ENCODE measurements around the gene ZDBF2.
A peak's percentile ranks its signal among the peaks of the same experiment; 100 is the strongest.
"Not testable (repeated sequence)": the region's sequence is repeated elsewhere in the genome, so short reads cannot be mapped to it uniquely, and the experiment has no call there.

Gene ZDBF2

GRCh38 chr2:206241736-206242135, 32.7 kb upstream of the ZDBF2 start:
- Histone ChIP-seq H3K36me3 (ENCODE audit: control insufficient read depth, insufficient read depth, low read length) (no peaks in the 10 kb centered on the region), H3K27me3 (ENCODE audit: control insufficient read depth, insufficient read depth, low read length) (no peaks in the 10 kb centered on the region), H3K27ac (ENCODE audit: low read length) (no peak overlapping the region), H3K4me1 (ENCODE audit: control insufficient read depth, insufficient read depth, low read length) (no peaks in the 10 kb centered on the region), H3K4me3 (ENCODE audit: low read length) (no peak overlapping the region), H3K9me3 (ENCODE audit: control insufficient read depth, insufficient read depth, low read length) (no peaks in the 10 kb centered on the region)
- DNase-seq (ENCODE audit: low read depth, low spot score) = no peak
- WGBS (ENCODE audit: insufficient coverage, insufficient read length) = no CpG with 5 or more reads among the region's 4 CpGs

GRCh38 chr2:206245265-206245672, 29.2 kb upstream of the ZDBF2 start:
- no CpG with 5 or more reads among the region's 2 CpGs for WGBS (ENCODE audit: insufficient coverage, insufficient read length)
- H3K9me3 ChIP-seq (ENCODE audit: control insufficient read depth, insufficient read depth, low read length) = no peaks in the 10 kb centered on the region
- H3K36me3 ChIP-seq (ENCODE audit: control insufficient read depth, insufficient read depth, low read length) = no peaks in the 10 kb centered on the region
- H3K27me3 ChIP-seq (ENCODE audit: control insufficient read depth, insufficient read depth, low read length) = peaks cover 1% of the 10 kb centered on the region; the same call in 1 of the 2 replicates
- H3K4me1 ChIP-seq (ENCODE audit: control insufficient read depth, insufficient read depth, low read length) = no peaks in the 10 kb centered on the region
- DNase-seq (ENCODE audit: low read depth, low spot score) = no peak
- H3K27ac ChIP-seq (ENCODE audit: low read length) = no peak overlapping the region
- H3K4me3 ChIP-seq (ENCODE audit: low read length) = no peak overlapping the region

GRCh38 chr2:206250041-206250897, 24.2 kb upstream of the ZDBF2 start:
- no CpG with 5 or more reads among the region's 45 CpGs for WGBS (ENCODE audit: insufficient coverage, insufficient read length)
- Histone ChIP-seq H3K4me3 (ENCODE audit: low read length) (peak overlapping the region; percentile 38; the same call in 1 of the 2 replicates), H3K4me1 (ENCODE audit: control insufficient read depth, insufficient read depth, low read length) (no peaks in the 10 kb centered on the region), H3K27ac (ENCODE audit: low read length) (no peak overlapping the region), H3K27me3 (ENCODE audit: control insufficient read depth, insufficient read depth, low read length) (peaks cover 35% of the 10 kb centered on the region), H3K9me3 (ENCODE audit: control insufficient read depth, insufficient read depth, low read length) (no peaks in the 10 kb centered on the region), H3K36me3 (ENCODE audit: control insufficient read depth, insufficient read depth, low read length) (no peaks in the 10 kb centered on the region)
- DNase-seq (ENCODE audit: low read depth, low spot score) = no peak

DNA sequence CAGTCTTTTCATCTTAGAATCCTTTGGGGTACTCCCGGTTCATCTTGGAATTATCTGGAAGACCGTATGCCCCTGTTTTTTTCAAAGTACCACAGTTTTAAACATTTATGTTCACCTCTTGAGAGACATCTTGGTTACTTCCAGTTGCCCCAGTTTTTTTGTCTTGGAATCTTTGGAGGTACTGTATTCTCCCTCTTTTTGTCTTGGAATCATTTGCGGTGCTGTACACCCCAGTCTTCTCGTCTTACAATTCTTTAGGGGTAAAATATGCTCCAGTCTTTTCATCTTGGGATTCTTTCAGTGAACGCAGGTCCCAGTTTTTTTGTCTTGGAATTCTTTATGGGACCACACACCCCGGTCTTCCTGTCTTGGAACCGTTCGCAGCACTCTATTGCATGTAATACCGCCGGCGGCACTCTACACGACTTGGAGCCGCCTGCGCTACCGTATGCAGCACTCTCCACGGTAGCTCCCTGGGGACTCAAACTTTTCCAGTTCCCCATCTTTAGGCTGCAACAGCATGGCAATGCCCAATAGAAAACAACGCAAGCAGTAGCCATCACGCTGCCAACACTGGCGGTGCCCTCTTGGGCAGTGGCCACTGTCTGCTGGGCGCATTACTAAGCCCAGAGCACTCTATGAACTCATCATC, 21.2 kb upstream of the ZDBF2 start:
- H3K4me3 ChIP-seq (ENCODE audit: low read length) = no peak overlapping the region
- DNase-seq (ENCODE audit: low read depth, low spot score) = no peak

DNA sequence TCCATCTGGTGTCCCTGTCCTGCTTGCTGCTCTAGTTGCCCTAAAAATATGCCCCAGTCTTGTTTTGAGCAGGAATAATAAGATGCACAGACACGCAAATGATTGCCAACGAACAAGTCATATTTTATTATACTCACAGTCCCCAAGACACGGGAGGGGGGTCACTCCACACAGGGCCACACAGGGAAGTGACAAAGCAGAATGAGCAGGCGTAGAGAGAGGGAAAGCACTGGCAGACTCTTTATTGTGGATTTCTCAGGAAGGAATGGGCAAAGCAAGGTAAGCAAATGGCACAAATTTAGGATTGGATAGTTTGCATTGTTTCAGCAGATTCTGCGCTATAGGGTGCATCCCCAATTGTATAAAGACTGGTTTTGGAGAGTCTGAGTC, 20.7 kb upstream of the ZDBF2 start:
- no peaks in the 10 kb centered on the region for H3K9me3 ChIP-seq (ENCODE audit: control insufficient read depth, insufficient read depth, low read length)
- H3K4me1 ChIP-seq (ENCODE audit: control insufficient read depth, insufficient read depth, low read length) = no peaks in the 10 kb centered on the region
- no peak for DNase-seq (ENCODE audit: low read depth, low spot score)
- WGBS (ENCODE audit: insufficient coverage, insufficient read length) = no CpG with 5 or more reads among the region's 5 CpGs
- peaks cover 59% of the 10 kb centered on the region for H3K27me3 ChIP-seq (ENCODE audit: control insufficient read depth, insufficient read depth, low read length)
- no peak overlapping the region for H3K4me3 ChIP-seq (ENCODE audit: low read length)
- no peaks in the 10 kb centered on the region for H3K36me3 ChIP-seq (ENCODE audit: control insufficient read depth, insufficient read depth, low read length)
- no peak overlapping the region for H3K27ac ChIP-seq (ENCODE audit: low read length)

More for the DNA sequence above, 21.2 kb upstream of the ZDBF2 start:
- Histone ChIP-seq H3K27ac (ENCODE audit: low read length) (no peak overlapping the region), H3K9me3 (ENCODE audit: control insufficient read depth, insufficient read depth, low read length) (no peaks in the 10 kb centered on the region), H3K36me3 (ENCODE audit: control insufficient read depth, insufficient read depth, low read length) (no peaks in the 10 kb centered on the region), H3K27me3 (ENCODE audit: control insufficient read depth, insufficient read depth, low read length) (peaks cover 57% of the 10 kb centered on the region), H3K4me1 (ENCODE audit: control insufficient read depth, insufficient read depth, low read length) (no peaks in the 10 kb centered on the region)
- WGBS (ENCODE audit: insufficient coverage, insufficient read length) = no CpG with 5 or more reads among the region's 20 CpGs

DNA sequence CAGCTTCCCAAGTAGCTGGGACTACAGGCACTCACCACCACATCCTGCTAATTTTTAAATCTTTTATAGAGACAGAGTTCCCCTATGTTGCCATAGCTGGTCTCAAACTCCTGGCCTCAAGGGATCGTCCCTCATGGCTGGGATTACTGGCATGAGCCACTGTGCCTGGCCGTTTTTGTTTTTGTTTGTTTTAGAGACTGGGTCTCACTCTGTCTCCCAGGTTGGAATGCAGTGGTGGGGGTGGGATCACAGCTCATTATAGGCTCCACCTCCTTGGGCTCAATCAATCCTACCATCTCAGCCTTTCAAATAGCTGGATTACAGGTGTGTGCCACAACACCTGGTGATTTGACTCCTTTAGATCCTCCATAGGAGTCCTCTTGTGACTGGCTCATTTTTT, 19.5 kb upstream of the ZDBF2 start:
- no peak for DNase-seq (ENCODE audit: low read depth, low spot score)
- Histone ChIP-seq H3K4me1 (ENCODE audit: control insufficient read depth, insufficient read depth, low read length) (no peaks in the 10 kb centered on the region), H3K36me3 (ENCODE audit: control insufficient read depth, insufficient read depth, low read length) (no peaks in the 10 kb centered on the region), H3K27ac (ENCODE audit: low read length) (no peak overlapping the region), H3K4me3 (ENCODE audit: low read length) (no peak overlapping the region), H3K9me3 (ENCODE audit: control insufficient read depth, insufficient read depth, low read length) (no peaks in the 10 kb centered on the region), H3K27me3 (ENCODE audit: control insufficient read depth, insufficient read depth, low read length) (peaks cover 71% of the 10 kb centered on the region)
- no CpG with 5 or more reads among the region's 2 CpGs for WGBS (ENCODE audit: insufficient coverage, insufficient read length)

DNA sequence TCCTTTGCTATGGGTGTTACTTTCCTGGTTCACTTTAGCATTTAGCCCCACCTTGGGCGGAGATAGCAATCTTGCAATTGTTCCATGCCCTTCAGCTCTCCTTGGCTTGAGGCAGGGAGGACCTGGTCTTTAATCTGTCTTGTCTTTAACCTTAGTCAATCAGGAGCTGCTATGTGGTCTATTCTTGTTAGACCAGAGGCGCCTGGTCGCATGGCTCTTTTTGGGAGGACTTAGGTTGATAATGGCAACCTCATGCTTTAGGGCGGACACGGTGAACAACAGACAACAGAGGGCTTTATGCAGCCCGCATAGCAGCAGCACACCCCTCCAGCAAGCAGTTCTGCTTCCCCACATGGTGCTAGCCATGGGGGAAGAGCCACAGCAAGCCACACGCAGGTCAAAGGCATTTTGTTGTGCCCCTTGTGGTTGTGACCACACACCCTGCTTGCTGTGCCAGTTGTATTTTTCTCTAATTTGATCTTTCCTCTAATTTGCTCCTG, 17.7 kb upstream of the ZDBF2 start:
- DNase-seq (ENCODE audit: low read depth, low spot score) = no peak
- no peak overlapping the region for H3K4me3 ChIP-seq (ENCODE audit: low read length)
- no peaks in the 10 kb centered on the region for H3K4me1 ChIP-seq (ENCODE audit: control insufficient read depth, insufficient read depth, low read length)
- WGBS (ENCODE audit: insufficient coverage, insufficient read length) = no CpG with 5 or more reads among the region's 7 CpGs
- peaks cover 80% of the 10 kb centered on the region for H3K27me3 ChIP-seq (ENCODE audit: control insufficient read depth, insufficient read depth, low read length)
- H3K27ac ChIP-seq (ENCODE audit: low read length) = no peak overlapping the region
- no peaks in the 10 kb centered on the region for H3K9me3 ChIP-seq (ENCODE audit: control insufficient read depth, insufficient read depth, low read length)
- H3K36me3 ChIP-seq (ENCODE audit: control insufficient read depth, insufficient read depth, low read length) = no peaks in the 10 kb centered on the region

- no CpG with 5 or more reads among the region's 14 CpGs for WGBS (ENCODE audit: insufficient coverage, insufficient read length)
- H3K4me1 ChIP-seq (ENCODE audit: control insufficient read depth, insufficient read depth, low read length) = no peaks in the 10 kb centered on the region
- H3K9me3 ChIP-seq (ENCODE audit: control insufficient read depth, insufficient read depth, low read length) = no peaks in the 10 kb centered on the region
- DNase-seq (ENCODE audit: low read depth, low spot score) = no peak
- H3K27me3 ChIP-seq (ENCODE audit: control insufficient read depth, insufficient read depth, low read length) = peaks cover 77% of the 10 kb centered on the region
- no peak overlapping the region for H3K27ac ChIP-seq (ENCODE audit: low read length)
- H3K36me3 ChIP-seq (ENCODE audit: control insufficient read depth, insufficient read depth, low read length) = no peaks in the 10 kb centered on the region
- H3K4me3 ChIP-seq (ENCODE audit: low read length) = no peak overlapping the region
Observed at GRCh38 chr2:206257350-206257749, 17.1 kb upstream of the ZDBF2 start.

- Histone ChIP-seq H3K36me3 (ENCODE audit: control insufficient read depth, insufficient read depth, low read length) (no peaks in the 10 kb centered on the region), H3K27ac (ENCODE audit: low read length) (no peak overlapping the region), H3K9me3 (ENCODE audit: control insufficient read depth, insufficient read depth, low read length) (no peaks in the 10 kb centered on the region), H3K4me1 (ENCODE audit: control insufficient read depth, insufficient read depth, low read length) (no peaks in the 10 kb centered on the region), H3K4me3 (ENCODE audit: low read length) (no peak overlapping the region), H3K27me3 (ENCODE audit: control insufficient read depth, insufficient read depth, low read length) (peaks cover 77% of the 10 kb centered on the region)
- no CpG with 5 or more reads among the region's 7 CpGs for WGBS (ENCODE audit: insufficient coverage, insufficient read length)
- DNase-seq (ENCODE audit: low read depth, low spot score) = no peak
Observed at GRCh38 chr2:206257861-206258260, 16.6 kb upstream of the ZDBF2 start.

DNA sequence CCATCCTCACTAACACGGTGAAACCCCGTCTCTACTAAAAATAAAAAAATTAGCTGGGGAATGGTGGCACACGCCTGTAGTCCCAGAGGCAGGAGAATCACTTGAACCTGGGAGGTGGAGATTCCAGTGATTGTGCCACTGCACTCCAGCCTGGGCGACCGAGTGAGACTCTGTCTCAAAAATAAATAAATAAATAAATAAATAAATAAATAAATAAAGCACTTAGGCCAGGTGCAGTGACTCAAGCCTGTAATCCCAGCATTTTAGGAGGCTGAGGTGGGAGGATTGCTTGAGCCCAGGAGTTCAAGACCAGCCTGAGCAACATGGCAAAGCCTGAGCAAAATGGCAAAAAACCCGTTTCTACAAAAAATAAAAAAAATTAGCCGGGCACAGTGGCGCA, 15.8 kb upstream of the ZDBF2 start:
- not testable (repeated sequence) for H3K36me3 ChIP-seq (ENCODE audit: control insufficient read depth, insufficient read depth, low read length); H3K27ac ChIP-seq (ENCODE audit: low read length); H3K4me1 ChIP-seq (ENCODE audit: control insufficient read depth, insufficient read depth, low read length); H3K4me3 ChIP-seq (ENCODE audit: low read length); H3K9me3 ChIP-seq (ENCODE audit: control insufficient read depth, insufficient read depth, low read length); DNase-seq (ENCODE audit: low read depth, low spot score)
- no CpG with 5 or more reads among the region's 8 CpGs for WGBS (ENCODE audit: insufficient coverage, insufficient read length)
- H3K27me3 ChIP-seq (ENCODE audit: control insufficient read depth, insufficient read depth, low read length) = peaks cover 77% of the 10 kb centered on the region
